Common myeloid progenitor, CD34-positive (primary cell): Measurements from ENCODE around the gene FGD4.
A peak's percentile ranks its signal among the peaks of the same experiment; 100 is the strongest.

ENCODE experiments used
- CTCF ChIA-PET: fragments of 350-600 bp; sonication (Branson Sonifier 250); formaldehyde crosslinking; loops from one replicate; lab custom pipeline; 2021; ENCODE audit warnings: antibody characterized with exemption; lab: Charles Lee
- POLR2A ChIA-PET: fragments of 350-600 bp; sonication (Branson Sonifier 250); formaldehyde crosslinking; loops from one replicate; lab custom pipeline; 2021; ENCODE audit warnings: antibody characterized with exemption; lab: Charles Lee
- DNase-seq, 3 donors: peaks; one replicate each; pipeline versions ENCODE4 v3.0.0 to v3.0.0-alpha.2; 2013
- H3K27ac ChIP-seq, 2 experiments: 1 replicate in 1 of 2; 2 replicates in 1 of 2; pipeline ENCODE4 v1.7.0; 2013; ENCODE audit warnings: inconsistent platforms in 2 of 2, low read length in 2 of 2, mild to moderate bottlenecking in 2 of 2, low read depth in 1 of 2, moderate library complexity in 1 of 2; ENCODE audit not compliant: severe bottlenecking in 2 of 2, insufficient read depth in 1 of 2, poor library complexity in 1 of 2
- H3K27me3 ChIP-seq, 5 experiments: replicated peaks in 2 of 5; 1 replicate in 3 of 5; 2 replicates in 2 of 5; pipeline versions ENCODE4 v1.6.1 to v1.7.0; 2013; ENCODE audit warnings: low read length in 4 of 5, mild to moderate bottlenecking in 2 of 5, moderate library complexity in 2 of 5, inconsistent platforms in 1 of 5; ENCODE audit not compliant: insufficient read depth in 5 of 5, control insufficient read depth in 4 of 5
- H3K36me3 ChIP-seq, 4 experiments: 1 replicate in 2 of 4; 2 replicates in 2 of 4; pipeline versions ENCODE4 v1.6.1 to v1.7.0; 2013; ENCODE audit warnings: low read length in 3 of 4, control low read depth in 1 of 4, mild to moderate bottlenecking in 1 of 4; ENCODE audit not compliant: control insufficient read depth in 4 of 4, insufficient read depth in 4 of 4
- H3K4me1 ChIP-seq, 4 experiments: 1 replicate in 3 of 4; 2 replicates in 1 of 4; pipeline versions ENCODE4 v1.6.1 to v1.7.1; 2013; ENCODE audit warnings: low read length in 3 of 4, mild to moderate bottlenecking in 3 of 4, control low read depth in 1 of 4, inconsistent platforms in 1 of 4, moderate library complexity in 1 of 4; ENCODE audit not compliant: control insufficient read depth in 4 of 4, insufficient read depth in 4 of 4; ENCODE audit errors: control extremely low read depth in 1 of 4
- H3K4me3 ChIP-seq, 7 experiments: 1 replicate in 4 of 7; 2 replicates in 3 of 7; pipeline versions ENCODE4 v1.5.1 to v1.7.0; 2013; ENCODE audit warnings: mild to moderate bottlenecking in 7 of 7, low read length in 6 of 7, moderate library complexity in 6 of 7, inconsistent platforms in 2 of 7, low read depth in 2 of 7, control low read depth in 1 of 7; ENCODE audit not compliant: insufficient read depth in 4 of 7, control insufficient read depth in 1 of 7; ENCODE audit errors: extremely low read depth in 1 of 7
- H3K9me3 ChIP-seq, 5 experiments: 1 replicate in 4 of 5; 2 replicates in 1 of 5; pipeline versions ENCODE4 v1.6.1 to v1.7.1; 2013; ENCODE audit warnings: low read length in 4 of 5, mild to moderate bottlenecking in 2 of 5, inconsistent platforms in 1 of 5, low read depth in 1 of 5, moderate library complexity in 1 of 5; ENCODE audit not compliant: control insufficient read depth in 4 of 5, insufficient read depth in 2 of 5; ENCODE audit errors: control extremely low read depth in 1 of 5
- WGBS: methylation state at CpG from one replicate; pipeline ENCODE4 v1.1.5; 2013; ENCODE audit not compliant: insufficient coverage; 5-methylcytosine and 5-hydroxymethylcytosine counted together

The FGD4 gene

GRCh38 chr12:32366714-32367113, 32.6 kb upstream of the FGD4 start:
- Histone ChIP-seq H3K36me3 (peaks cover 0 to 4% (median 0%) of the 10 kb centered on the region in 4 experiments), H3K4me1 (no peaks in the 10 kb centered on the region), H3K4me3 (no peak overlapping the region), H3K27ac (no peak overlapping the region), H3K27me3 (no peaks in the 10 kb centered on the region), H3K9me3 (no peaks in the 10 kb centered on the region)
- DNase-seq = no peak
- no CpG with 5 or more reads among the region's 1 CpG for WGBS
- ChIA-PET POLR2A (no interaction called here), CTCF (interaction anchor here (0.8 to 5.4 kb wide), 5 partner anchors 10 to 308 kb away, joined by 3 to 43 read pairs (median 7); no protein-coding TSS in a partner anchor)

GRCh38 chr12:32367381-32367780, 32.0 kb upstream of the FGD4 start:
- Histone ChIP-seq H3K9me3 (no peaks in the 10 kb centered on the region), H3K36me3 (peaks cover 0 to 4% (median 0%) of the 10 kb centered on the region in 4 experiments), H3K27me3 (no peaks in the 10 kb centered on the region), H3K4me3 (no peak overlapping the region), H3K4me1 (no peaks in the 10 kb centered on the region), H3K27ac (no peak overlapping the region)
- POLR2A ChIA-PET = interaction anchor here (0.5 kb wide), 1 partner anchor 1003 kb away, joined by 4 read pairs; no protein-coding TSS in a partner anchor
- WGBS = 93% methylated on average over 3 of the region's 4 CpGs
- no peak for DNase-seq
- CTCF ChIA-PET = interaction anchor here (0.6 to 5.4 kb wide), 7 partner anchors 9 to 304 kb away, joined by 3 to 43 read pairs (median 3); no protein-coding TSS in a partner anchor

GRCh38 chr12:32369202-32369601, 30.2 kb upstream of the FGD4 start:
- Histone ChIP-seq H3K27me3 (no peaks in the 10 kb centered on the region), H3K36me3 (peaks cover 0 to 4% (median 0%) of the 10 kb centered on the region in 4 experiments), H3K4me1 (peaks cover 0 to 3% (median 1%) of the 10 kb centered on the region in 4 experiments), H3K9me3 (no peaks in the 10 kb centered on the region), H3K4me3 (no peak overlapping the region), H3K27ac (no peak overlapping the region)
- 53% methylated on average over 3 of the region's 4 CpGs for WGBS
- no peak for DNase-seq
- ChIA-PET CTCF (interaction anchor here (2.2 kb wide), 1 partner anchor 30 kb away, joined by 8 read pairs; the partner anchor contains the start of gene FGD4), POLR2A (interaction anchor here (0.7 kb wide), 1 partner anchor 386 kb away, joined by 3 read pairs; no protein-coding TSS in a partner anchor)

GRCh38 chr12:32377344-32378055, 21.9 kb upstream of the FGD4 start:
- ChIA-PET POLR2A (no interaction called here), CTCF (interaction anchor here (1.1 to 2.4 kb wide), 3 partner anchors 10 to 304 kb away, joined by 3 to 13 read pairs (median 3); no protein-coding TSS in a partner anchor)
- DNase-seq = peak in 2 of 3 donors; percentile 39 to 57

GRCh38 chr12:32379213-32379612, 20.1 kb upstream of the FGD4 start:
- H3K4me3 ChIP-seq = no peak overlapping the region
- H3K36me3 ChIP-seq = no peaks in the 10 kb centered on the region
- DNase-seq = no peak
- H3K27ac ChIP-seq = no peak overlapping the region
- CTCF ChIA-PET = no interaction called here
- H3K27me3 ChIP-seq = no peaks in the 10 kb centered on the region
- H3K9me3 ChIP-seq = no peaks in the 10 kb centered on the region
- POLR2A ChIA-PET = no interaction called here
- WGBS = 100% methylated on average over 10 of the region's 10 CpGs
- H3K4me1 ChIP-seq = peaks cover 0 to 3% (median 1%) of the 10 kb centered on the region in 4 experiments

More at GRCh38 chr12:32377344-32378055, 21.9 kb upstream of the FGD4 start:
- 89% methylated on average over 8 of the region's 12 CpGs for WGBS
- H3K4me1 ChIP-seq = peaks cover 0 to 5% (median 3%) of the 10 kb centered on the region in 4 experiments
- H3K36me3 ChIP-seq = no peaks in the 10 kb centered on the region
- no peaks in the 10 kb centered on the region for H3K9me3 ChIP-seq
- no peak overlapping the region for H3K4me3 ChIP-seq
- no peak overlapping the region for H3K27ac ChIP-seq
- H3K27me3 ChIP-seq = no peaks in the 10 kb centered on the region

- Histone ChIP-seq H3K27me3 (no peaks in the 10 kb centered on the region), H3K4me1 (no peaks in the 10 kb centered on the region), H3K36me3 (no peaks in the 10 kb centered on the region), H3K27ac (no peak overlapping the region), H3K4me3 (no peak overlapping the region), H3K9me3 (no peaks in the 10 kb centered on the region)
- ChIA-PET POLR2A (no interaction called here), CTCF (no interaction called here)
- peak in 1 of 3 donors; percentile 10 for DNase-seq
- no CpG with 5 or more reads among the region's 8 CpGs for WGBS
Observed at GRCh38 chr12:32379667-32380066, 19.7 kb upstream of the FGD4 start.

- no peak for DNase-seq
- Histone ChIP-seq H3K27ac (no peak overlapping the region), H3K27me3 (no peaks in the 10 kb centered on the region), H3K9me3 (no peaks in the 10 kb centered on the region), H3K4me3 (no peak overlapping the region), H3K36me3 (no peaks in the 10 kb centered on the region), H3K4me1 (no peaks in the 10 kb centered on the region)
- WGBS = 100% methylated on average over 1 of the region's 2 CpGs
- ChIA-PET POLR2A (no interaction called here), CTCF (interaction anchor here (0.8 kb wide), 1 partner anchor 17 kb away, joined by 3 read pairs; no protein-coding TSS in a partner anchor)
Observed at GRCh38 chr12:32382226-32382625, 17.1 kb upstream of the FGD4 start.
